GM10248 (cell line): Measurements from ENCODE around the gene NAV1.

Experiments used
- CTCF ChIA-PET: fragments of 300-600 bp; sonication (Branson Sonifier 250); formaldehyde crosslinking; extraction: SDS; loops from one replicate; lab custom pipeline; 2021; ENCODE audit warnings: antibody characterized with exemption; lab: Yijun Ruan, JAX
- POLR2A ChIA-PET: fragments of 350-650 bp; sonication (Branson Sonifier 250); formaldehyde crosslinking; extraction: SDS; loops from one replicate; lab custom pipeline; 2020; ENCODE audit warnings: antibody characterized with exemption; lab: Yijun Ruan, JAX
- DNase-seq: peaks from one replicate; pipeline ENCODE4 v3.0.0; 2012; ENCODE audit errors: extremely low spot score
- CTCF ChIP-seq: IDR thresholded peaks from 2 replicates; pipeline ENCODE4 v1.5.1; 2012; ENCODE audit warnings: mild to moderate bottlenecking, low read depth; ENCODE audit errors: extremely low read depth, missing control alignments, control extremely low read depth

NAV1 gene

GRCh38 chr1:201565024-201565730 is 26.2 kb downstream of the NAV1 start:
- TF ChIP-seq CTCF = no peak
- no peak for DNase-seq
- POLR2A ChIA-PET = no interaction called here
- CTCF ChIA-PET = interaction anchor here (0.8 to 1.2 kb wide), 3 partner anchors 8 to 228 kb away, joined by 3 to 5 read pairs (median 3); no protein-coding TSS in a partner anchor

- ChIA-PET POLR2A (no interaction called here), CTCF (no interaction called here)
- no peak for TF ChIP-seq CTCF
- no peak for DNase-seq
Observed at GRCh38 chr1:201565771-201566528, 27.0 kb downstream of the NAV1 start.

- TF ChIP-seq CTCF = no peak
- ChIA-PET CTCF (no interaction called here), POLR2A (no interaction called here)
- DNase-seq = no peak
Observed at GRCh38 chr1:201566529-201566823, 27.5 kb downstream of the NAV1 start.

- no peak for DNase-seq
- ChIA-PET POLR2A (no interaction called here), CTCF (interaction anchor here (0.9 to 1.1 kb wide), 2 partner anchors 55 to 137 kb away, joined by 3 to 5 read pairs; no protein-coding TSS in a partner anchor)
- TF ChIP-seq CTCF = no peak
Observed at GRCh38 chr1:201566933-201567801, 28.2 kb downstream of the NAV1 start.

- ChIA-PET POLR2A (no interaction called here), CTCF (interaction anchor here (1.1 to 2.0 kb wide), 3 partner anchors 9 to 141 kb away, joined by 3 to 9 read pairs (median 7); no protein-coding TSS in a partner anchor)
- no peak for DNase-seq
- TF ChIP-seq CTCF = no peak
Observed at GRCh38 chr1:201568265-201568664, 29.3 kb downstream of the NAV1 start.

GRCh38 chr1:201568859-201569294 is 29.9 kb downstream of the NAV1 start:
- CTCF ChIA-PET = interaction anchor here (0.9 to 2.0 kb wide), 3 partner anchors 10 to 224 kb away, joined by 5 to 9 read pairs (median 7); no protein-coding TSS in a partner anchor
- no peak for TF ChIP-seq CTCF
- POLR2A ChIA-PET = no interaction called here
- no peak for DNase-seq
